Gastroesophageal sphincter (tissue), 4 donors: ENCODE measurements around the gene ICOSLG. TPM values are rescaled to one million over a fixed set of nuclear protein-coding genes. Genes with fewer than 3 reads are reported as not detected.

Source experiments
- ATAC-seq: fragments of 150-250 bp; one replicate; pipeline ENCODE4 v1.9.1; 2016; ENCODE audit warnings: mild to moderate bottlenecking, moderate library complexity
- H3K27ac ChIP-seq, 4 donors: fragments of 200-600 bp; sonication (generic) in 3 of 4; 1 replicate in 3 of 4; 2 replicates in 1 of 4; pipeline ENCODE4 v1.5.1; 2016 to 2019
- H3K27me3 ChIP-seq: fragments of 200-600 bp; sonication (generic); one replicate; pipeline ENCODE4 v1.5.1; 2019
- H3K36me3 ChIP-seq, 2 donors: fragments of 200-600 bp; sonication (generic); one replicate each; pipeline ENCODE4 v1.5.1; 2019; ENCODE audit warnings: control low read depth in 1 of 2
- H3K4me1 ChIP-seq, 3 donors: fragments of 200-600 bp; sonication (generic); 1 replicate in 2 of 3; 2 replicates in 1 of 3; pipeline ENCODE4 v1.5.1; 2016 to 2019; ENCODE audit warnings: control low read depth in 2 of 3
- H3K4me3 ChIP-seq, 2 donors: fragments of 200-600 bp; sonication (generic); one replicate each; pipeline ENCODE4 v1.5.1; 2019; ENCODE audit warnings: mild to moderate bottlenecking in 1 of 2, moderate library complexity in 1 of 2
- H3K9me3 ChIP-seq, 3 donors: fragments of 200-600 bp; sonication (generic); one replicate each; pipeline ENCODE4 v1.5.1; 2017 to 2019; ENCODE audit warnings: control low read depth in 2 of 3
- CTCF ChIP-seq, 4 experiments: fragments of 200-600 bp in 2 of 4; fragments of 450-650 bp in 2 of 4; sonication (generic) in 1 of 4; IDR thresholded peaks; one replicate each; pipeline ENCODE4 v1.5.1; 2017 to 2019; ENCODE audit warnings: antibody characterized with exemption in 4 of 4, mild to moderate bottlenecking in 2 of 4, moderate library complexity in 2 of 4
- EP300 ChIP-seq: sonication (generic); formaldehyde crosslinking; IDR thresholded peaks from one replicate; pipeline ENCODE4 v1.6.1; 2017; ENCODE audit warnings: antibody characterized with exemption, mild to moderate bottlenecking
- POLR2A ChIP-seq, 2 donors: fragments of 450-650 bp; IDR thresholded peaks; one replicate each; pipeline ENCODE4 v1.6.1; 2017; ENCODE audit warnings: antibody characterized with exemption in 2 of 2, mild to moderate bottlenecking in 2 of 2, moderate library complexity in 1 of 2
- POLR2AphosphoS5 ChIP-seq: sonication (generic); formaldehyde crosslinking; IDR thresholded peaks from one replicate; pipeline ENCODE4 v1.6.1; 2017; ENCODE audit warnings: antibody characterized with exemption
- WGBS, 2 donors: methylation state at CpG; one replicate each; pipeline ENCODE4 v1.1.5; 2018; ENCODE audit warnings: low coverage in 1 of 2; 5-methylcytosine and 5-hydroxymethylcytosine counted together
- total RNA-seq, 4 donors: library from RNA; depleted of rRNA; stranded (reverse); fragments of >200 nt; gene quantifications; one replicate each; pipeline ENCODE4 v1.1.0, GENCODE V29; 2016

ICOSLG gene
- total RNA-seq, 4 donors from 2014 or later, result 0.40 to 1.9 (median 0.80) TPM

GRCh38 chr21:44272284-44272858, 31.6 kb upstream of the ICOSLG start:
- H3K27me3 ChIP-seq, result peaks cover 15% of the 10 kb centered on the region
- no peaks in the 10 kb centered on the region for H3K36me3 ChIP-seq
- no peaks in the 10 kb centered on the region for H3K9me3 ChIP-seq
- H3K27ac ChIP-seq, result no peak overlapping the region
- TF ChIP-seq CTCF (IDR thresholded peaks at IDR 0.05) (no peak), POLR2A (IDR thresholded peaks at IDR 0.05) (no peak), EP300 (no peak), POLR2AphosphoS5 (no peak)
- ATAC-seq, result no peak
- no peaks in the 10 kb centered on the region for H3K4me1 ChIP-seq
- no peak overlapping the region for H3K4me3 ChIP-seq
- 80 to 86% methylated on average over 1 to 6 of the region's 18 CpGs for WGBS, 2 donors

DNA sequence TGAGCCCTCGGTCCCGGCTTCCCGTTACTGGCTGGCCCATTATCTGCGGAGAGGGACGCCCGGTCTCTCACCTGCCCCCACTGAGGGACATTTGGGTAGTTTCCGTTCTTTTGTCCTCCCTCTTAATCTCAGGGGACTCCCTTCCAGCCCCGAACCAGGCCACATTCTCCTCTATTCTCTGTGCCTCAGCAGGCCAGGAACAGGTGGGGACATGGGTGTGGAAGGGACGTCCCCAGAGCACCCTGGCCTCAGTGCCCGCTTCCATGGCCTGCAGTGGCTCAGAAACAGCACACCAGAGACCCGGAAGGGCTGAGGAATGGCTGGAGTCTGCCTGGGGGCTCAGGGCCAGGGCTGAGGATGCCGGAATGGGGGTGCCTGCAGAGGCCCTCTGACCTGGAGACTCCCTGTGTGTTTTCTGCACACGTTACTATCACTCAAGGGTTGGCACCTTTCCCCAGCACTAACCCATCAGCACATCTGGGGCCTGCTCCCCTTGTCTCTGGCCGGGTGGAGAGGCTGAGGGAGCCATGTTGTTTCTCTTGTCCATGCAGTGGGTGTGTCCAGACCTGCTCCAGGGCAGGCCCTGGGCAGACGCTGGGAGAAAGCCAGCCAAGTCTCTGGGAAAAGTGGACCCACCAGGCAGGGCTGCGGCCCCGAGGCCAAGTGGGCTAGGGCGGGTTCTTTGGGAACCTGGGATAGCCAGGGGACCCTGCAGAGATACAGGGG, 31.0 kb upstream of the ICOSLG start:
- 63 to 94% methylated on average over 2 to 10 of the region's 18 CpGs for WGBS, 2 donors
- H3K27ac ChIP-seq, result no peak overlapping the region

GRCh38 chr21:44269090-44269489, 28.3 kb upstream of the ICOSLG start:
- 78 to 82% methylated on average over 4 to 7 of the region's 8 CpGs for whole genome bisulfite sequencing, 2 donors
- Histone ChIP-seq H3K9me3 (no peaks in the 10 kb centered on the region), H3K27me3 (peaks cover 22% of the 10 kb centered on the region), H3K4me1 (no peaks in the 10 kb centered on the region), H3K36me3 (no peaks in the 10 kb centered on the region), H3K4me3 (no peak overlapping the region), H3K27ac (no peak overlapping the region)
- TF ChIP-seq CTCF (IDR thresholded peaks at IDR 0.05), result no peak
- TF ChIP-seq EP300, result no peak
- no peak for TF ChIP-seq POLR2AphosphoS5
- TF ChIP-seq POLR2A (IDR thresholded peaks at IDR 0.05), result no peak
- no peak for ATAC-seq

More for the DNA sequence above, 31.0 kb upstream of the ICOSLG start:
- H3K4me3 ChIP-seq, result no peak overlapping the region
- no peaks in the 10 kb centered on the region for H3K36me3 ChIP-seq
- ATAC-seq, result no peak
- H3K27me3 ChIP-seq, result peaks cover 15% of the 10 kb centered on the region
- no peaks in the 10 kb centered on the region for H3K4me1 ChIP-seq
- TF ChIP-seq POLR2A (IDR thresholded peaks at IDR 0.05) (no peak), EP300 (no peak), CTCF (IDR thresholded peaks at IDR 0.05) (no peak), POLR2AphosphoS5 (no peak)
- no peaks in the 10 kb centered on the region for H3K9me3 ChIP-seq

DNA sequence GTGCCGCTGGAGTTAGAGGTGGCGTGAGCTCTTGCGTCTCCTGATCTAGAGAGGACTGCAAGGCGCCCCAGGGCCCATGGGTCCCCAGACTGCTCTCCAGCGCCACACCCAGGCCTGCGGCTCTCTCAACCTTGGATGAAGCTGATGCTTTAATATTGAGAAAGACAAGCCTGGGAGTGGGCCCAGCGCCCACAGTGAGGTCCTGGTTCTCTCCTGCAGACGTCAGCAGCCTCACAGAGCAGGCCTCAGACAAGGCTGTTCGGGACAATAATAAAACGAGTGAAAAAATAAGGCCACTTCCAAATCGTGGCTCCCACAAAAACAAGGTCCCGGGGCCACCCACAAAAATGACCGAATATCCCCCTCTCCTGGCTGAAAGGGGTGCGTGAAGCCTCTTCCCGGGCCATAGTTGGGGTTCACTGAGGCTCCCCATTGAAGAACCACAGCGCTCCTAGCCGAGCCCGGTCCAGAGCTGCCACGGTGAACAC, 27.0 kb upstream of the ICOSLG start:
- H3K4me3 ChIP-seq, result no peak overlapping the region
- H3K36me3 ChIP-seq, result no peaks in the 10 kb centered on the region
- no peak for ATAC-seq
- 60 to 71% methylated on average over 3 to 5 of the region's 19 CpGs for WGBS, 2 donors
- H3K27ac ChIP-seq, result no peak overlapping the region
- no peaks in the 10 kb centered on the region for H3K9me3 ChIP-seq
- H3K27me3 ChIP-seq, result peaks cover 21% of the 10 kb centered on the region
- no peaks in the 10 kb centered on the region for H3K4me1 ChIP-seq
- TF ChIP-seq CTCF (IDR thresholded peaks at IDR 0.05), result peak in 2 of 4 experiments; percentile 7 to 27
- TF ChIP-seq POLR2AphosphoS5, result no peak
